Measurements from ENCODE around the gene SH3GLB2. TPM values are rescaled to one million over a fixed set of nuclear protein-coding genes. Genes with fewer than 3 reads are reported as not detected.

SH3GLB2 gene
- total RNA-seq, 2 experiments from 2014 or later: 107 to 109 TPM

DNA sequence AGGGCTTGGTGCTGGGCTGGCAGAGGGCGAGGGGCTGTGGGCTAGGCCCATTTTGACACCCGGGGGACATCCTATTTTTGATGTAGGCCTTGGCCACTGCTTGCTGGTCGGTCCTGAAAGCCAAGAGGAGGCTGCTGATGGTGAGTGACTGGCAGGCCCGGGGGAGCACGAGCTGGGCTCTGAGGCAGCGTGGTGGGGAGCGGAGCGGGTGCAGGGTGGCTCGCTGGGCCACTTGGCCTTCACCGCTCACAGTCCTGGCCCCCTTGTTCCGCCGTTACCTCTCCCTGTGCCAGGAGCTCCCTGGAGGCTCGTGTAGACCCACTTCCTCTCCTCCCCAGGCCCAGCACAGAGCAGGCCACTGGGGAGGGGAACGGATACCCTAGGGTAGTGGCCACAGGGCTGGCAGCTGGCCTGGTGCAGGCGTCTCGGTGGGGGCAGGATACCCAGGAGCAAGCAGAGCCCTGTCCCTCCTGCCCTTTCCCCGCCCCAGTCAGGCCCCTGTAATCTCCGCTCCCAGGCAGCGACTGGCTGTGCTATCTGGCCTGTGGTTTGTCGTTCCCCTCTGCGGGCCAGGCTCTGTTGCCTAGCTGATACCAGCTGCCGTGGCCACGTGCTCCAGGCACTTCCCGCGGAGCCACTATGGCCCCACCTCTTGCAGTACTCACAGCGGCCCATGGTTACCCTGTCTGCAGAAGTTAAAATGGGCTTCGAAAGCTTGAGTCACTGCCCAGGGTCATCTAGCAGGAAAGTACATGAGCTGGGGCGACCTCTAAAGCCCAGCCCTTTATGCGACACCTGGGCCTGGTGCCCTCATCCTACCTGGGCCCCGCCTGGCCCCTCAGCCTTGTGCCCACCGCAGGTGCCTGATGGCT lies 41.1 kb upstream of the SH3GLB2 start:
- H3K4me3 Mint-ChIP-seq: peak overlapping the region; percentile 63
- CTCF ChIA-PET: interaction anchor here (0.8 to 1.8 kb wide), 4 partner anchors 39 to 251 kb away, joined by 3 to 5 read pairs (median 4); partner anchors contain the start of gene ENDOG

DNA sequence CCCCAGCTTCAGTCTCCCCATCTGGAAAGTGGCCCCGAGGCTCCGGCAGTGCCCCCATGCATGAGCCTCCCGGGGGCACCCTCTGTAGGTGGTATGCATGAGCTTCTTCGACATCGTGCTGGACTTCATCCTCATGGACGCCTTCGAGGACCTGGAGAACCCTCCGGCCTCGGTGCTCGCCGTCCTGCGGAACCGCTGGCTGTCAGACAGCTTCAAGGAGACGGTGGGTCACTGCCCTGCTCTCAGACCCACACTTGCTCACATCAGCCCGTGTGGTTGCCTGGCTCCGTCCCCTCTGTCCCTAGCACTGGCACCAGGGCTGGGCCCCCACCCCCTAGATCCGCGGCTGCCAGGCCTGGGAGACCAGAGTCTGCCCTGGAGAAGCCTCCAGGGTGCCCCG lies 40.0 kb upstream of the SH3GLB2 start:
- Mint-ChIP-seq H3K4me3 (peak overlapping the region; percentile 63), H3K27ac (peak overlapping the region; percentile 88), H3K4me1 (ENCODE audit: low read depth) (peaks cover 45% of the 10 kb centered on the region), H3K9me3 (ENCODE audit: insufficient read depth) (no peaks in the 10 kb centered on the region), H3K36me3 (ENCODE audit: low read depth) (peaks cover 35% of the 10 kb centered on the region), H3K27me3 (ENCODE audit: low read depth) (no peaks in the 10 kb centered on the region)
- ChIA-PET POLR2A (interaction anchor here (1.8 kb wide), 1 partner anchor 20 kb away, joined by 3 read pairs; no protein-coding TSS in a partner anchor), CTCF (interaction anchor here (1.4 to 1.8 kb wide), 3 partner anchors 38 to 250 kb away, joined by 4 to 5 read pairs (median 4); partner anchors contain the start of gene ENDOG)
- ATAC-seq (no peak), DNase-seq (no peak)

More for the DNA sequence above, 41.1 kb upstream of the SH3GLB2 start:
- Mint-ChIP-seq H3K27me3 (ENCODE audit: low read depth) (no peaks in the 10 kb centered on the region), H3K27ac (peak overlapping the region; percentile 88), H3K36me3 (ENCODE audit: low read depth) (peaks cover 30% of the 10 kb centered on the region), H3K4me1 (ENCODE audit: low read depth) (peaks cover 56% of the 10 kb centered on the region), H3K9me3 (ENCODE audit: insufficient read depth) (no peaks in the 10 kb centered on the region)
- POLR2A ChIA-PET: interaction anchor here (0.6 to 1.8 kb wide), 6 partner anchors 8 to 389 kb away, joined by 3 to 7 read pairs (median 3); partner anchors contain the start of gene DOLPP1
- ATAC-seq (peak; percentile 95), DNase-seq (peak; percentile 91)

DNA sequence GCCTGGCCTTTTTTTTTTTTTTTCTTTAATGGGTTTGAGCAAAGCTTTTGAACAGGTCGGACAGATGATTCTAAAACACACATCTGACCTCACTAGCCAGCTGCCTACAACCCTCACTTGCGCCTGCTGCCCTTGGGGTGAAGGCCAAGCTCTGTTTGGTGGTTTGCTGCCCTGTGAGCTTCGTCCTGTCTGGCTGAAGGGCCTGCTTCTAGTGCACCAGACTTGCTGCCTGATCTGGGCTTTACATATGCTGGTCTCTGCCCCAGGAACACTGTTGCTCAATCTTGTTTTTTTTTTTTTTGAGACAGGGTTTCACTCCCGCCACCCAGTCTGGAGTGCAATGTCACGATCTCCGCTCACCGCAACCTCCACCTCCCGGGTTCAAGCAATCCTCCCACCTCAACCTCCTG lies 36.4 kb upstream of the SH3GLB2 start:
- CTCF ChIA-PET: interaction anchor here (0.8 kb wide), 1 partner anchor 67 kb away, joined by 3 read pairs; no protein-coding TSS in a partner anchor
- no peak overlapping the region for H3K4me3 Mint-ChIP-seq
- H3K27ac Mint-ChIP-seq: no peak overlapping the region
- no peak for DNase-seq
- peaks cover 36% of the 10 kb centered on the region for H3K36me3 Mint-ChIP-seq (ENCODE audit: low read depth)
- H3K4me1 Mint-ChIP-seq (ENCODE audit: low read depth): peaks cover 15% of the 10 kb centered on the region
- no peaks in the 10 kb centered on the region for H3K9me3 Mint-ChIP-seq (ENCODE audit: insufficient read depth)
- no peaks in the 10 kb centered on the region for H3K27me3 Mint-ChIP-seq (ENCODE audit: low read depth)
- no peak for ATAC-seq
- POLR2A ChIA-PET: no interaction called here

DNA sequence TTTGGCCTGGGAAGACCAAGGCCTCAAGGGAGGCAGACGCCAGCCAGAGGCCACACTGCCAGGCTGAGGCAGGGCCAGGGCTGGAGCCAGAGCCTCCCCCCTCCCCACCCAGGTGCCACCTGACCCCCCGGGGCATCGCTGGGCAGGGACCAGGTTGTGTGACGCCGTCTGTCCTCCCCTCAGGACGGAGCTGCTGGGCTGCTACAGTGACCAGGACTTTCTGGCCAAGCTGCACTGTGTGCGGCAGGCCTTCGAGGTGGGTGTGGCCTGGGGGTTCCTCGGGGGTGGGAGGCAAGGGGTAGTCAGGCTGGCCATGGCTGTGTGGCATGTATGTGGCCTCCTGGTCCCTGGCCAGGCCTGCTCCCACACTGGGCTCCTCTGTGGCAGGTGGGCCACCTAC lies 34.9 kb upstream of the SH3GLB2 start:
- no peak for ATAC-seq
- peaks cover 29% of the 10 kb centered on the region for H3K36me3 Mint-ChIP-seq (ENCODE audit: low read depth)
- ChIA-PET CTCF (no interaction called here), POLR2A (no interaction called here)
- H3K4me3 Mint-ChIP-seq: no peak overlapping the region
- H3K27ac Mint-ChIP-seq: no peak overlapping the region
- H3K9me3 Mint-ChIP-seq (ENCODE audit: insufficient read depth): no peaks in the 10 kb centered on the region
- peaks cover under 1% of the 10 kb centered on the region for H3K4me1 Mint-ChIP-seq (ENCODE audit: low read depth)
- no peaks in the 10 kb centered on the region for H3K27me3 Mint-ChIP-seq (ENCODE audit: low read depth)
- no peak for DNase-seq

DNA sequence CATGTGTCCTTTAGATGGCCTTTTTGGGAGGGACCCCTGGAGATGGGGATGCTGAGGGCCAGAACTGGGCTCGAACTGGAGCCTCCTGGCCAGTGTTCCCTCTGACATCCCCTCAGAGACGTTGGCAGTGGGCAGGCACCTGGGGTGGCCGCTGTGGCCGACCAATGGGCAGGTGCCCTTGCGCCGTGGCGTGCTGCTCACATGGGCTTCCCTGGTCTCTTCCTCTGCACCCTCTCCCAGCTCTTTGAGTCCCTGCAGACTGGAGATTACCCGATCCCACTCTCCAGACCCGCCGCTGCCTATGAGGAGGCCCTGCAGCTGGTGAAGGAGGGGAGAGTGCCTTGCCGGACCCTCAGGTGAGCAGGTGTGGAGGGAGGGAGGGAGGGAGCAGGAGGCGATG lies 32.9 kb upstream of the SH3GLB2 start:
- no peaks in the 10 kb centered on the region for H3K27me3 Mint-ChIP-seq (ENCODE audit: low read depth)
- POLR2A ChIA-PET: interaction anchor here (0.6 kb wide), 1 partner anchor 9 kb away, joined by 3 read pairs; no protein-coding TSS in a partner anchor
- no peak overlapping the region for H3K4me3 Mint-ChIP-seq
- DNase-seq (no peak), ATAC-seq (no peak)
- H3K27ac Mint-ChIP-seq: no peak overlapping the region
- CTCF ChIA-PET: no interaction called here
- no peaks in the 10 kb centered on the region for H3K9me3 Mint-ChIP-seq (ENCODE audit: insufficient read depth)
- H3K4me1 Mint-ChIP-seq (ENCODE audit: low read depth): no peaks in the 10 kb centered on the region
- H3K36me3 Mint-ChIP-seq (ENCODE audit: low read depth): peaks cover 25% of the 10 kb centered on the region

DNA sequence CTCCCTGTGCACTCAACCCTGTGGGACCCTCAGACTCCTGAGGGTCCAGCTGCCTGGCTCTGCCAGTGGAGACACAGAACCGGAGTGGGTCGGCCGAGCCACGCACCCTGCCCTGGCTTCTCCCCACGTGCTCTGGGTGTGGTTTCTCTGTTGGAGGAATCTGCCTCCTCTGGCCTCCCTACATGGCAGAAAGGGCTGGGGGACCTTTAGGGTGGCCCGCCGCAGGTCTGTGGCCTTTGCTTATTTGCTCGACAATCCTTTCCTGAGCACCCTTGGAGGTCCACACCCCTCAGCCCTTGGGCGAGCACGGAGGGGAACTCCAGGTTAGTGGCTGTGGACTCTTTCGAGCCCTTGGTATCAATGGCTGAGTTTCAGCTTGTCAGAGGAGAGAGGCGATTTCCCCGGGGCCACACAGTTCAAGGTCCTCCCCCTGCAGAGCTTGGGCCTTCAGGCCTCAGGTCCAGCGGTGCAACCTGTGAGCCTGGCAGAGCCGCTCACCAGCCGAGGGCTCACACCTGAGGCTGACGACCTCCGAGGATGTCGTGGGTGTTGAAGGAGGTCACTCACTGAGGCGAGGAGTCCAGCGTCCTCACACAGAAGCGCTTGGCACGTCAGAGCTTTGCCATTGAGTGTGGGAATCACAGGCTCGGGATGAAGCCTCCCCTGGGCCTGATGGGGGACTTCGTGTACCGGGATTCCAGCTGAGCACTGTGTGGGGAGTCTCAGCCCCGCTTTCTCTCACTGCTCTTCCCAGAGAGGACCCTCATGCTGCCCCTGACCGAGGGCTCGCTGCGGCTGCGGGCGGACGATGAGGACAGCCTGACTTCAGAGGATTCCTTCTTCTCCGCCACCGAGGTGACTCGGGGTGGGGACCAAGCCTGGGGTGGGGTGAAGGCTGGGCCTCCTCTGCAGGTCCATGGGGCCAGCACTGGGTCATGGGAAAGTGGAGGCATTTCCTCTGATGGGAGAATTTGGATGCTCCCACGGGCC lies 32.0 kb upstream of the SH3GLB2 start:
- CTCF ChIA-PET: no interaction called here
- DNase-seq (no peak), ATAC-seq (no peak)
- POLR2A ChIA-PET: interaction anchor here (0.7 kb wide), 1 partner anchor 181 kb away, joined by 3 read pairs; no protein-coding TSS in a partner anchor
- Mint-ChIP-seq H3K27me3 (ENCODE audit: low read depth) (no peaks in the 10 kb centered on the region), H3K27ac (no peak overlapping the region), H3K4me1 (ENCODE audit: low read depth) (no peaks in the 10 kb centered on the region), H3K9me3 (ENCODE audit: insufficient read depth) (no peaks in the 10 kb centered on the region), H3K36me3 (ENCODE audit: low read depth) (peaks cover 17% of the 10 kb centered on the region), H3K4me3 (no peak overlapping the region)

DNA sequence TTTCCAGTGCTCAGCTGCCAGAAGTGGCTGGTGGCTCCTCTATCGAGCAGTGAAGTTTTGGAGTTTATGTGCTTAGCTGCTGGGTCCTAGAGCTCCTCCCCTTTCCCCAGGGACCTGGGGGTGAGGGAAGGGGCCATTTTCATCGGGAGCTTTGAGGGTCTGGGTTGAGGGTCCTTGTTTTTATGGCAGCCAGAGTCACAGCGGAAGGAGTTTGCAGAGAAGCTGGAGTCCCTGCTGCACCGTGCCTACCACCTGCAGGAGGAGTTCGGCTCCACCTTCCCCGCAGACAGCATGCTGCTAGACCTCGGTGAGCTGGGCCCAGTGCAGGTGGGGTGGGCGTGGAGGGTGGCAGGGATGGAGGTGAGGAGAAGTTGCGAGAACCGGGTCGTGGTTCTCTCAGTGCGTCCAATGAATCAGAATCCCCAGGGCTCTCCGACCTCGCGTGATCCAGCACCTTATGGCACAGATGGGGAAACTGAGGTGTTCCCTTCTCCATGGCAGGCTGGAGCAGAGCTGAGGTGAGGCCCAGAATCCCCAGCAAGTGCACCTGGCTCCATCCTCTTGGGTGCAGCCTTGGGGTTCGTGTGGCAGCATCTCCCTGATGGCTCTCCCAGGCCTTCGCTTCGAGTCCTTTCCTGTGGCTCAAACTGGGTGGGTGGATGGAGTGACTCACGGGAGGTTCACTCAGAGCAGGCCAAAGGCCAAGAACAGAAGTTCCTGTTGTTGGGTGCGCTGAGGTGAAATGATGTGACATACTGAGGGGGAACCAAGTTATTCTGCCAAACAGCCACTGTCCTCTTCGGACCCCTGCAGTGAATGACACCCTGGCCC lies 31.0 kb upstream of the SH3GLB2 start:
- no peaks in the 10 kb centered on the region for H3K4me1 Mint-ChIP-seq (ENCODE audit: low read depth)

DNA sequence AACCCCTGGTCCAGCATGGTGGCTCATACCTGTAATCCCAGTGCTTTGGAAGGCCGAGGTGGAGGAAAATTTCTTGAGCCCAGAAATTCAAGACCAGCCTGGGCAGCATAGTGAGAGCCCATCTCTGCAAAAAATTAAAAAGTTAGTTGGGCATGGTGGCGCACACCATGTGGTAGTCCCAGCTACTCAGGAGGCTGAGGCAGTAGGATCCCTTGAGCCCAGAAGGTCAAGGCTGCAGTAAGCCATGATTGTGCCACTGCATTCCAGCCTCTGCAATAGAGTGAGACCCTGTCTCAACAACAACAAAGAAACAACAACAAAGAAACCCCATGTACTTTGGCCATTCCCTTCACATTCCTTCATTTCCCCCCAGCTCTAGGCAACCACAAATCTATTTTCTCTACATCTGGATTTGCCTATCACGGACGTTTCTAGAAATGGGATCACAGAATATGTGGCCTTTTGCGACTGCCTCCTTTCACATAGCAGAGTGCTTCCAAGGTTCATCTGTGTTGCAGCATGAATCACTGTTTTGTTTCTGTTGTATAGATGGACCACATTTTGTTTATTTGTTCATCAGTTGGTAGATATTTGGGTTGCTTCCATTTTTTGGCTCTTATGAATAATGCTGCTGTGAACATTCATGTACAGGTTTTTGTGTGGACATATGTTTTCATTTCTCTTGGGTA lies 26.2 kb upstream of the SH3GLB2 start:
- DNase-seq (no peak), ATAC-seq (no peak)
- Mint-ChIP-seq H3K36me3 (ENCODE audit: low read depth) (peaks cover 6% of the 10 kb centered on the region), H3K4me3 (no peak overlapping the region), H3K9me3 (ENCODE audit: insufficient read depth) (no peaks in the 10 kb centered on the region), H3K27me3 (ENCODE audit: low read depth) (no peaks in the 10 kb centered on the region), H3K27ac (no peak overlapping the region), H3K4me1 (ENCODE audit: low read depth) (no peaks in the 10 kb centered on the region)
- ChIA-PET CTCF (no interaction called here), POLR2A (no interaction called here)

More for the DNA sequence above, 31.0 kb upstream of the SH3GLB2 start:
- DNase-seq (no peak), ATAC-seq (no peak)
- Mint-ChIP-seq H3K4me3 (no peak overlapping the region), H3K9me3 (ENCODE audit: insufficient read depth) (no peaks in the 10 kb centered on the region), H3K27me3 (ENCODE audit: low read depth) (no peaks in the 10 kb centered on the region), H3K27ac (peak overlapping the region; percentile 39), H3K36me3 (ENCODE audit: low read depth) (peaks cover 19% of the 10 kb centered on the region)
- POLR2A ChIA-PET: interaction anchor here (0.7 kb wide), 1 partner anchor 180 kb away, joined by 3 read pairs; no protein-coding TSS in a partner anchor
- CTCF ChIA-PET: no interaction called here

DNA sequence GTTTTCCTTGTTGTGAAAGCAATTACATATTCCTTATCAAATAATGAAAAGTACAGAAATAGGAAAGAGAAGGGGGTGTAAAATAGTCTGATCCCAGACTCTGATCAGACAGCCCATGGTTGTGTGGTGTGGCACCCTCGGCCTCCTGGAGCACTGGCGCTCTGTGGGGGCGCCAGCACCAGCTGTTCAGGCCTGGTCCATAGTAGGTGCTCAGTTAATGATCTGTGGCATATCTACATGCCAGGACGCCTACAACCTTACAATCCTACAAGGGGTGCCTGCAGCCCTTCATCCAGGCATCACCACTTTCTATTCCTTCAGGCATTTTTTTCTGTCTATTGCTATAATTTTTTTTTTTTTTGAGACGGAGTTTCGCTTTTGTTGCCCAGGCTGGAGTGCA lies 24.9 kb upstream of the SH3GLB2 start:
- ChIA-PET POLR2A (no interaction called here), CTCF (interaction anchor here (1.2 kb wide), 1 partner anchor 28 kb away, joined by 3 read pairs; the partner anchor contains the start of gene DOLPP1)
- H3K36me3 Mint-ChIP-seq (ENCODE audit: low read depth): peaks cover 16% of the 10 kb centered on the region
- no peak for DNase-seq
- no peak overlapping the region for H3K27ac Mint-ChIP-seq
- H3K9me3 Mint-ChIP-seq (ENCODE audit: insufficient read depth): no peaks in the 10 kb centered on the region
- ATAC-seq: no peak
- no peak overlapping the region for H3K4me3 Mint-ChIP-seq
- H3K27me3 Mint-ChIP-seq (ENCODE audit: low read depth): no peaks in the 10 kb centered on the region
- no peaks in the 10 kb centered on the region for H3K4me1 Mint-ChIP-seq (ENCODE audit: low read depth)

DNA sequence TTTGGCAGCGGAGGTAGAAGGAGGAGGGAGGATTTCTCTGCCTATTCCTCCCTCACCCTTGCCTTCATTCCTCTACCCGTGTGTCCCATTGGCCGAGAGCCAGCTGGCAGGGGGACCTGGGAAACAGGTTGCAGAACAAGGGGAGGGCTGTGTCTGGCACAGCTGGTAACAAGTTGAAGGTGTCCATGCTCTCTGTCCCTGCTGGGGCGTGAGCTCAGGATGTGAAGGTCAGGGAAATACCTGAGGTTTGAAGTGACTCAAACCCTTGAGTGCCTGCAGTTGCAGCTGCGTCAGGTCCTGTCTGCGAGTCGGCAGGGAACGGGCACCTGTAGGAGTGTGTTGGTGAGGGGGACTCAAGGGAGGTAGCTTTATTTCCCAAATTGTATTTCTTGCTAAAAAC lies 24.5 kb upstream of the SH3GLB2 start:
- Mint-ChIP-seq H3K4me3 (no peak overlapping the region), H3K9me3 (ENCODE audit: insufficient read depth) (no peaks in the 10 kb centered on the region), H3K36me3 (ENCODE audit: low read depth) (peaks cover 16% of the 10 kb centered on the region), H3K27me3 (ENCODE audit: low read depth) (no peaks in the 10 kb centered on the region), H3K27ac (no peak overlapping the region), H3K4me1 (ENCODE audit: low read depth) (no peaks in the 10 kb centered on the region)
- ATAC-seq (no peak), DNase-seq (no peak)
- ChIA-PET CTCF (interaction anchor here (1.2 kb wide), 1 partner anchor 28 kb away, joined by 3 read pairs; the partner anchor contains the start of gene DOLPP1), POLR2A (no interaction called here)
